ENCODE measurements around the gene DPYD.

DNA sequence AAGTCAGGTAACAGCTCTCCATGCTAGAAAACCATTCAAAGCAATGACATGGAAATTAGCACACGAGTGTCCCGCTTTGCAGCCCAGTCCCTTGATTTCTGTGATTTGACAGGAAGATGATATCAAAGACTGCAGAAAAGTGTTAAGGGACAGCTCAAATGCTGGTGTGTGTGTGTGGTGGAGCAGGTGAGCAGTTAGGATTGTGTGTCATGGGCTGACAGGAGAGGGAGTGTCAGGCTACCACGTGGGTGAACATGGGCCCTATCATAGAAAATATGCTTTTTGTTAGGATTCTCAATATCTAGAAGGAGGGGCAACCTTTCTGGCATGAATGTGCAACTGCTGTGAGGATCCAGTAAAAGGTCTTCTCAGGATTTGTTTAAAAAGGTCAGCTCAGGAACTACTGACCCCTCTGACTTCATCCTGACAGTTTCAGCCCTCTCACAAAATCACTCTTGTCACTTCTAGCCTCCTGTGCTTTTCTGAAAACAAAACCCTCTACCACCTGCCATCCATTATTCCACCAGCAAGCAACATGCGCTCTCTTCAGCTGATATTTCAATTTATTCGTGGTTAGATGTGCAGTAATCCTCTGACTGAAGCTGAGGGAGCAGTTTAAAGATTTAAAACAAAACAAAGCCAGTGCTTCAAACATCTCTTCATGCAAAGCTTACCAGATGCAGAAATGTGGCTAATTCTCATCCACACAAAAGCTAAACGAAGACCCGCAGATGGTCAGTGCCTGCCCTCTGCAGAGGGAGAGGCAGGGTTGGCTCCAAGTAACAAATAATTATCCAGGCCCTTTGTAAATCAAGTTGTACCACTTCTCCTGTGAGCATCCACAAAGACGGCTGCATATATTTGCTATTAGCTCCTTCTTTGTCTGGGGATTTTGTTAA is 801.3 kb downstream of the DPYD start:
- TF ChIP-seq, protein P1, sequence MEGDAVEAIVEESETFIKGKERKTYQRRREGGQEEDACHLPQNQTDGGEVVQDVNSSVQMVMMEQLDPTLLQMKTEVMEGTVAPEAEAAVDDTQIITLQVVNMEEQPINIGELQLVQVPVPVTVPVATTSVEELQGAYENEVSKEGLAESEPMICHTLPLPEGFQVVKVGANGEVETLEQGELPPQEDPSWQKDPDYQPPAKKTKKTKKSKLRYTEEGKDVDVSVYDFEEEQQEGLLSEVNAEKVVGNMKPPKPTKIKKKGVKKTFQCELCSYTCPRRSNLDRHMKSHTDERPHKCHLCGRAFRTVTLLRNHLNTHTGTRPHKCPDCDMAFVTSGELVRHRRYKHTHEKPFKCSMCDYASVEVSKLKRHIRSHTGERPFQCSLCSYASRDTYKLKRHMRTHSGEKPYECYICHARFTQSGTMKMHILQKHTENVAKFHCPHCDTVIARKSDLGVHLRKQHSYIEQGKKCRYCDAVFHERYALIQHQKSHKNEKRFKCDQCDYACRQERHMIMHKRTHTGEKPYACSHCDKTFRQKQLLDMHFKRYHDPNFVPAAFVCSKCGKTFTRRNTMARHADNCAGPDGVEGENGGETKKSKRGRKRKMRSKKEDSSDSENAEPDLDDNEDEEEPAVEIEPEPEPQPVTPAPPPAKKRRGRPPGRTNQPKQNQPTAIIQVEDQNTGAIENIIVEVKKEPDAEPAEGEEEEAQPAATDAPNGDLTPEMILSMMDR (IDR thresholded peaks at IDR 0.05), result no peak
- no peak for TF ChIP-seq ZFX (IDR thresholded peaks at IDR 0.05; ENCODE audit: borderline replicate concordance)
